ENCODE measurements around the gene ATG4B.
A peak's percentile ranks its signal among the peaks of the same experiment; 100 is the strongest.

Gene ATG4B

GRCh38 chr2:241613017-241613780 lies 24.3 kb upstream of the ATG4B start:
- Histone ChIP-seq H3K9me3 (ENCODE audit: control insufficient read depth, low read length) (no peaks in the 10 kb centered on the region), H2AFZ (no peak overlapping the region), H3K4me3 (ENCODE audit: low read depth, low read length) (no peak overlapping the region), H3K4me1 (peaks cover 9% of the 10 kb centered on the region), H3K4me2 (ENCODE audit: low read length) (no peak overlapping the region), H3K27ac (no peak overlapping the region), H3K9ac (no peak overlapping the region), H3K79me2 (peaks cover 48% of the 10 kb centered on the region), H3K27me3 (ENCODE audit: control insufficient read depth, insufficient read depth, low read length) (no peaks in the 10 kb centered on the region), H3K36me3 (ENCODE audit: control insufficient read depth, insufficient read depth, low read length) (no peaks in the 10 kb centered on the region)
- no peak for TF ChIP-seq CTCF (IDR thresholded peaks at IDR 0.05)

- Histone ChIP-seq H3K4me2 (ENCODE audit: low read length) (no peak overlapping the region), H3K27ac (no peak overlapping the region), H3K27me3 (ENCODE audit: control insufficient read depth, insufficient read depth, low read length) (no peaks in the 10 kb centered on the region), H3K79me2 (peaks cover 55% of the 10 kb centered on the region), H3K9me3 (ENCODE audit: control insufficient read depth, low read length) (no peaks in the 10 kb centered on the region), H3K9ac (no peak overlapping the region), H3K36me3 (ENCODE audit: control insufficient read depth, insufficient read depth, low read length) (no peaks in the 10 kb centered on the region), H2AFZ (no peak overlapping the region), H3K4me3 (ENCODE audit: low read depth, low read length) (no peak overlapping the region), H3K4me1 (peaks cover 13% of the 10 kb centered on the region)
- no peak for TF ChIP-seq CTCF (IDR thresholded peaks at IDR 0.05)
These were observed 22.5 kb upstream of the ATG4B start for GRCh38 chr2:241615041-241615440.

DNA sequence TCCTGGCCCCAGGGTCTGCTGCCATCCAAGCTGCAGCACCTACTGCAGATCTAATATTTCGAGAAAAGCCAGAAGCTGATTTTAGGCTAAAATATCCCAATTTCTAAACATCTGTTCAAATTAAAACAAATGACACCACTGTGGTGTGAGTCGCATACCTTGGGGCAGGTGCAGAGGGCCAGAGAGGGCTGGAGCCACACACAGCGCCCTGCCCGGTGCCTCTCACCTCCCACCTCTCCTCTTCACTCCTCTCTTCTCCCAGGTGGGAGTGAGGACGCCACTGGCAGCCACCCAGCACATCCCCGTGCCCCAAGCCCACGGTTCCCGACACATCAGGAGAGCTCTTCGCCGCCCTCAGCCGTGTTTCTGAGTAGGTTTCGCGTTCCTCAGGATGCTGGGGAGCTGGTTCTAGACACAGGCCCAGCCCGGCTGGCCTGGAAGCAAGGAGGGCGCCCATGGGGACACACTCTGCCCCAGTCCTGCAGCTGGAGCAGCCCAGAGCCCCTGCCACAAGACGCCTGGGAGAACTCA lies 21.9 kb upstream of the ATG4B start:
- H3K27ac ChIP-seq = no peak overlapping the region
- H3K9ac ChIP-seq = no peak overlapping the region
- no peaks in the 10 kb centered on the region for H3K36me3 ChIP-seq (ENCODE audit: control insufficient read depth, insufficient read depth, low read length)
- peak overlapping the region; percentile 81 for H3K4me2 ChIP-seq (ENCODE audit: low read length)
- peaks cover 52% of the 10 kb centered on the region for H3K79me2 ChIP-seq
- TF ChIP-seq CTCF (IDR thresholded peaks at IDR 0.05) = no peak
- H3K9me3 ChIP-seq (ENCODE audit: control insufficient read depth, low read length) = no peaks in the 10 kb centered on the region
- H3K27me3 ChIP-seq (ENCODE audit: control insufficient read depth, insufficient read depth, low read length) = no peaks in the 10 kb centered on the region
- no peak overlapping the region for H2AFZ ChIP-seq
- no peak overlapping the region for H3K4me3 ChIP-seq (ENCODE audit: low read depth, low read length)
- H3K4me1 ChIP-seq = peaks cover 13% of the 10 kb centered on the region

GRCh38 chr2:241616168-241617125 lies 21.0 kb upstream of the ATG4B start:
- no peak for TF ChIP-seq CTCF (IDR thresholded peaks at IDR 0.05)
- H3K4me3 ChIP-seq (ENCODE audit: low read depth, low read length) = peak overlapping the region; percentile 91
- peak overlapping the region; percentile 81 for H3K4me2 ChIP-seq (ENCODE audit: low read length)
- H3K27ac ChIP-seq = no peak overlapping the region
- peaks cover 51% of the 10 kb centered on the region for H3K79me2 ChIP-seq
- H3K36me3 ChIP-seq (ENCODE audit: control insufficient read depth, insufficient read depth, low read length) = no peaks in the 10 kb centered on the region
- H2AFZ ChIP-seq = peak overlapping the region; percentile 65
- peaks cover 13% of the 10 kb centered on the region for H3K4me1 ChIP-seq
- no peaks in the 10 kb centered on the region for H3K27me3 ChIP-seq (ENCODE audit: control insufficient read depth, insufficient read depth, low read length)
- H3K9ac ChIP-seq = no peak overlapping the region
- no peaks in the 10 kb centered on the region for H3K9me3 ChIP-seq (ENCODE audit: control insufficient read depth, low read length)

Data from parathyroid adenoma (tissue), 2 donors.